ENCODE results near the gene TGM2.

GRCh38 chr20:38134427-38135270 lies 30.4 kb downstream of the TGM2 start:
- no peak for TF ChIP-seq POLR2AphosphoS5 (IDR thresholded peaks at IDR 0.05; ENCODE audit: low read depth, low read length)
- TF ChIP-seq POLR2A (IDR thresholded peaks at IDR 0.05; ENCODE audit: low read depth, low read length), result no peak
- no peak for TF ChIP-seq TAF1 (IDR thresholded peaks at IDR 0.05; ENCODE audit: borderline replicate concordance, low read depth, low read length)
